ENCODE results near the gene SLC29A4.

The SLC29A4 gene

DNA sequence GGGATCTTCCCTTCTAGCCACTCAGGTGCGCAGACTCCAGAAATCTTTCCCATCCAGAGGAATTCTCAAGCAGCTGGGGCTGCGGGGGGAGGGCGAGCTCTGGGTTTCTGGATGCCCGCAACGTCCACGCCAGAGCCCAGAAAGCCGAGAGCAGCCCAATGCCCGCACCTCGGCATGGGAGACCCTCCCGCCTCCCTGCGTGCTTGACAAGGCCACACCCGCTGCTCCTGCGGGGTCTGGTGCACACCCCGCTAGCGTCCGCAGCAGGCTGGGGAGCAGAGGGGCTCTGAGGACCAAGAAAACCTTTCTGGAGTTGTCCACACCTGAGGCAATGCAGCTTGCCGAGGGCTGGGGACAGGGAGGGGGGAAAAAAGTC is 66.2 kb downstream of the SLC29A4 start:
- peaks cover 24 to 40% of the 10 kb centered on the region in 2 donors for H3K36me3 ChIP-seq (ENCODE audit: control insufficient read depth in 2 of 2, insufficient read depth in 2 of 2, low read length in 2 of 2)
- H3K27ac ChIP-seq (ENCODE audit: low read length), result no peak overlapping the region
- peaks cover 42% of the 10 kb centered on the region for H3K4me1 ChIP-seq (ENCODE audit: control insufficient read depth, insufficient read depth, low read length)

DNA sequence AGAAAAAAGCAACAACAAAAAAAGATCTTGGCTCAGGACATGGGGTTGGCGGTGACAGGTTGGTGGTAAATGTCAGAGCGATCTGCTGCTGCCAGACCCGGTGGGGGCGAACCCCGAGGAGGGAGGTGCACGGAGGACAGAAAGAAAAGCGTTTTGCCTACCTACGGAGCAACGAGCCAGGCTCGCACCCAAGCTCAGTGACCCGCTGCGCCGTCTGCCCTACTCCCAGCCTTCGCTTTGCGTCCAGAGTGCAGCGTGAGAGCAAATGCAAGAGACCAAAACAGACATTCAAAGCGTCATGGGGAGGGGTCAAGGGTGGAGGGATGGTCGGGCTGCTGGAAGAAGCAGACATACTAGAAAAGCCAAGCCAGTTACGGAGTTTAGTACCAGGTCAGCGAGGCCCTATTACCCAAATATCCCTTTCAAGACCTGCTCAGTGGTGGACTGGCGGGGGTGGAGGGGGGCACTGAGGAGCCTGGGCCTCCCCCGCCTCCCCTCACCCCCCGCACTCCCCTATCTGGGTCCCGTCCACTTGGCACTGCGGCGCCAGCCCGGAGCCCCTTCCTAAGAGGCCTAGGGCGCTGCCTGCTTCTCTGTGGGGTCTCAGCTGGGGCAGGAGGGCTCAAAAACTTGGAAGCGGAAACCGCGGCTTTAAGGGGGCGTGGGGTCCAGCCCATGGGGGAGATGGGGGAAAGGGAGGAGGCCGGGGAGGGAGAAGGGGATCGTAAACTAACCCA is 66.9 kb downstream of the SLC29A4 start:
- H3K36me3 ChIP-seq (ENCODE audit: control insufficient read depth in 2 of 2, insufficient read depth in 2 of 2, low read length in 2 of 2), result peaks cover 18 to 34% of the 10 kb centered on the region in 2 donors

More for the DNA sequence above, 66.2 kb downstream of the SLC29A4 start:
- peaks cover under 1 to 7% of the 10 kb centered on the region in 2 donors for H3K9me3 ChIP-seq (ENCODE audit: control insufficient read depth in 2 of 2, low read length in 2 of 2)
- H3K27me3 ChIP-seq (ENCODE audit: control insufficient read depth in 1 of 2, insufficient read depth in 2 of 2, low read length in 2 of 2), result no peaks in the 10 kb centered on the region
- H3K9ac ChIP-seq (ENCODE audit: low read length in 2 of 2), result no peak overlapping the region
- H3K4me3 ChIP-seq (ENCODE audit: low read length in 2 of 2), result peak overlapping the region in 1 of 2 donors; percentile 8

DNA sequence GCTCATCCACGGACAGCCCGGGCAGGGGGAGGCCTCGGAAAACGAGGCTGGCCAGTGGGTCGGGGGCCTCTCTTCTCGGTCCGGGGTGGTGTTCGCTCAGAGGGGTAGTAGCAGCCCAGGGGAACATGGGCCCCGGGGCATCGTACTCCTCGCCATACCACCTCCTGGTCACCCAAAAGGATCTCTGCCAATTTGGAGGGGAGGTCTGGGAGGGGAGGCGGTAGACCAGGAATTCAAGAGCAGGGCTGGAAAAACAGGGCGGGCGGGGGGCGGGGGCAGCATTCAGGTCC is 67.4 kb downstream of the SLC29A4 start:
- no peaks in the 10 kb centered on the region for H3K9me3 ChIP-seq (ENCODE audit: control insufficient read depth in 2 of 2, low read length in 2 of 2)
- H3K36me3 ChIP-seq (ENCODE audit: control insufficient read depth in 2 of 2, insufficient read depth in 2 of 2, low read length in 2 of 2), result peaks cover 13 to 31% of the 10 kb centered on the region in 2 donors
- no peak overlapping the region for H3K9ac ChIP-seq (ENCODE audit: low read length in 2 of 2)
- H3K4me1 ChIP-seq (ENCODE audit: control insufficient read depth, insufficient read depth, low read length), result peaks cover 52% of the 10 kb centered on the region
- peak overlapping the region; percentile 49 for H3K27ac ChIP-seq (ENCODE audit: low read length)
- H3K4me3 ChIP-seq (ENCODE audit: low read length in 2 of 2), result no peak overlapping the region
- no peaks in the 10 kb centered on the region for H3K27me3 ChIP-seq (ENCODE audit: control insufficient read depth in 1 of 2, insufficient read depth in 2 of 2, low read length in 2 of 2)

More for the DNA sequence above, 66.9 kb downstream of the SLC29A4 start:
- Histone ChIP-seq H3K9me3 (ENCODE audit: control insufficient read depth in 2 of 2, low read length in 2 of 2) (peaks cover 0 to 1% of the 10 kb centered on the region in 2 donors), H3K4me3 (ENCODE audit: low read length in 2 of 2) (peak overlapping the region; percentile 22 to 43), H3K4me1 (ENCODE audit: control insufficient read depth, insufficient read depth, low read length) (peaks cover 47% of the 10 kb centered on the region), H3K9ac (ENCODE audit: low read length in 2 of 2) (no peak overlapping the region), H3K27ac (ENCODE audit: low read length) (peak overlapping the region; percentile 49), H3K27me3 (ENCODE audit: control insufficient read depth in 1 of 2, insufficient read depth in 2 of 2, low read length in 2 of 2) (no peaks in the 10 kb centered on the region)

DNA sequence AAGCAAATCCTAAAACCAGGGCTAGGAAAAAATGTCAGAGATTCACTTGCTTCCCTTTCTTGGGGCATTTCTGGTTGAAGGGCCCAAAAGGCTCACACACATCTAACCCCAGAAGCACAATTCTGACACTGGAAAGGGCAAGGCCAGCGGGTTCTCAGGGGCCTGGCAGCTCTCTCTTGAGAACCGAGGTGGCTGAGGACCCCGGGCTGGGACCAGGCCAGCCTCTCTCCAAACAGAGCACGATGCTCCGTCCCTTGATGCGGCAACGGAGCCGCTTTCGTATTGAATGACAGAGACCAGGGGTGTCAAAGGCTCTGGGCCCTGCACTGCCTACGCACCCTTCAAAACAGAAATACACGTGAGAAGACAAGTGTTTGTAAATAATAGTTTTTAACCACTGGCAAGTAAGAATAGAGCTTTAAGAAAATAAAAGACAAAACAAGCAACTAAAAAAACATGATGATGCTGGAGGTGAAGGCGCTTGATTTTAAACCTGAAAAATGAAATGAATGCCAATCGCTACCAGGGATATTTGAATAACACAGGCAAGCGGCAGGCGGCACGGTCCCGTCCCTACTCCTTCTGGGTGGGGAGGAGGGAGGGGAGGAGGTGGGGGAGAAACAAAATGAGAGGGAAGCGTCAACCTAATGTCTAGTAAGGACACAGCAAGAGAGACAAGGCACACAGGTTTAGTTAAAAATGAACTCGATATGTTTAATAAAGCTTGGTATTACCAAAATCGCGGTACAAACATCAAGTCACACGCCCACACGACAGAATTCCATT is 68.0 kb downstream of the SLC29A4 start:
- peaks cover 59% of the 10 kb centered on the region for H3K4me1 ChIP-seq (ENCODE audit: control insufficient read depth, insufficient read depth, low read length)
- H3K9ac ChIP-seq (ENCODE audit: low read length in 2 of 2), result no peak overlapping the region
- H3K36me3 ChIP-seq (ENCODE audit: control insufficient read depth in 2 of 2, insufficient read depth in 2 of 2, low read length in 2 of 2), result peaks cover 9 to 30% of the 10 kb centered on the region in 2 donors
- H3K27ac ChIP-seq (ENCODE audit: low read length), result peak overlapping the region; percentile 49
- H3K9me3 ChIP-seq (ENCODE audit: control insufficient read depth in 2 of 2, low read length in 2 of 2), result no peaks in the 10 kb centered on the region
- H3K27me3 ChIP-seq (ENCODE audit: control insufficient read depth in 1 of 2, insufficient read depth in 2 of 2, low read length in 2 of 2), result no peaks in the 10 kb centered on the region
- no peak overlapping the region for H3K4me3 ChIP-seq (ENCODE audit: low read length in 2 of 2)

DNA sequence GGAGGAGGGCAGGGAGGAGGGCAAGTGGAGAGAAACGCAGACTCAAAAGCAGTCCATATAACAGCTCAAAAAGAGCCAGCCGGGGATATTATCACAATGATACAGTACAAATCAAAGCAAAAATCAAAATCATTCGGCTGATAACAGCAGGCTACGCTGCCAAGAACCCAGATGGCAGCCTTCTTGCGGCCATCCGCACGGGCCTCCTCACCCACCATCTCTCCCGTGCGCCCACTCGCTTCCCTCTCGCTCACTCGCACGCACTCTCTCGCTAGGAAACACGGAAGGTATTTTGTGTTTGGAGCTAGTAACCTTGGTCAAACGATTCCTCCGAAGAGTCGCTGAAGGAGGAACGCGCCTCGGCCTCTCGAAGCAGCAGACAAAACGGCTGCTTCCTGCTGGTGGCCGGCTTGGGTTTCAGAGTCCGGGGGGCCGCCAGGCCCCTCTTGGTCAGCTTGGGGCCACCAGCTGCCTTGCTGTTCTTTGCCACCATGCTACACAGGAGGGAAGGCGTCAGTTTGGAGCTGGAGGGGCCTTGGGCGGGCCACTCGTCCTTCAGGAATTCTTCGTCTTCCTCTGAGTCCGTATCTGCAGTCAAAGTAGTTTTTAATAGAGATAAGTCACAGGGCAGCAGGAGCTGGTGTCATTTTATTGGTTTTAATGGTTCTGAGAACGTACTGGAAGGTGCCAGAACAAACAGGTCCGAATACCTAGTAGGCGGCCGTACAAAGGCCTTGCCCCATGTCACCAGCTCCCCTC is 68.9 kb downstream of the SLC29A4 start:
- Histone ChIP-seq H3K27me3 (ENCODE audit: control insufficient read depth in 1 of 2, insufficient read depth in 2 of 2, low read length in 2 of 2) (no peaks in the 10 kb centered on the region), H3K4me1 (ENCODE audit: control insufficient read depth, insufficient read depth, low read length) (peaks cover 59% of the 10 kb centered on the region), H3K9ac (ENCODE audit: low read length in 2 of 2) (no peak overlapping the region), H3K9me3 (ENCODE audit: control insufficient read depth in 2 of 2, low read length in 2 of 2) (no peaks in the 10 kb centered on the region), H3K27ac (ENCODE audit: low read length) (no peak overlapping the region), H3K36me3 (ENCODE audit: control insufficient read depth in 2 of 2, insufficient read depth in 2 of 2, low read length in 2 of 2) (peaks cover 10 to 32% of the 10 kb centered on the region in 2 donors), H3K4me3 (ENCODE audit: low read length in 2 of 2) (no peak overlapping the region)

DNA sequence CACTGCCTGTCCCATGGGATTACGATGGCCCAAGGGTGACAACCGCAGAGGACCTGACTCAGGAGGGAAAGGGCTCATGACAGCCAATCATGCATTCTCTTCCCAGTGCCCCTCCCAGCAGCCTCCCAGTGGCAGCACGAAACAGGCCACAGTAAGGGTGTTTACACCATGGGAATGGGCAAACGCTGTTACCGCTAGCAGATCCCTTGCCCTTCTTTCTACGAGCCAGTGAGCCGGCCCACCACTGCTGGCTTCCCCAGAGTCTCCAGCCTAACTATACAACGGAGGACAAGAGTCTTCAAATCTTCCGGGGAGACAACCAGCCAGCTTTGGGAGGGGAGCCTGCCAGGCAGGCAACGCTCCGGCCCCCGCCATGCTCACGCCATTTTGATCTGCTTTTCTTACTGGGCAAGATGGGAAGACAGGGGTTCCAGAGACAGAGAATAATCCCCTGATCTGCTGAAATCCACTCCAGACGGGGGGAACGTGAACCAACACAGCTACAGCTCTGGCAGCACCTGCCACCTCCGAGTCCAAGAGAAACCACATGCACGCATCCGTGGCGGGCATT is 69.8 kb downstream of the SLC29A4 start:
- Histone ChIP-seq H3K27me3 (ENCODE audit: control insufficient read depth in 1 of 2, insufficient read depth in 2 of 2, low read length in 2 of 2) (no peaks in the 10 kb centered on the region), H3K9ac (ENCODE audit: low read length in 2 of 2) (no peak overlapping the region), H3K4me1 (ENCODE audit: control insufficient read depth, insufficient read depth, low read length) (peaks cover 64% of the 10 kb centered on the region), H3K4me3 (ENCODE audit: low read length in 2 of 2) (no peak overlapping the region), H3K36me3 (ENCODE audit: control insufficient read depth in 2 of 2, insufficient read depth in 2 of 2, low read length in 2 of 2) (peaks cover 10 to 34% of the 10 kb centered on the region in 2 donors), H3K9me3 (ENCODE audit: control insufficient read depth in 2 of 2, low read length in 2 of 2) (no peaks in the 10 kb centered on the region), H3K27ac (ENCODE audit: low read length) (peak overlapping the region; percentile 37)

DNA sequence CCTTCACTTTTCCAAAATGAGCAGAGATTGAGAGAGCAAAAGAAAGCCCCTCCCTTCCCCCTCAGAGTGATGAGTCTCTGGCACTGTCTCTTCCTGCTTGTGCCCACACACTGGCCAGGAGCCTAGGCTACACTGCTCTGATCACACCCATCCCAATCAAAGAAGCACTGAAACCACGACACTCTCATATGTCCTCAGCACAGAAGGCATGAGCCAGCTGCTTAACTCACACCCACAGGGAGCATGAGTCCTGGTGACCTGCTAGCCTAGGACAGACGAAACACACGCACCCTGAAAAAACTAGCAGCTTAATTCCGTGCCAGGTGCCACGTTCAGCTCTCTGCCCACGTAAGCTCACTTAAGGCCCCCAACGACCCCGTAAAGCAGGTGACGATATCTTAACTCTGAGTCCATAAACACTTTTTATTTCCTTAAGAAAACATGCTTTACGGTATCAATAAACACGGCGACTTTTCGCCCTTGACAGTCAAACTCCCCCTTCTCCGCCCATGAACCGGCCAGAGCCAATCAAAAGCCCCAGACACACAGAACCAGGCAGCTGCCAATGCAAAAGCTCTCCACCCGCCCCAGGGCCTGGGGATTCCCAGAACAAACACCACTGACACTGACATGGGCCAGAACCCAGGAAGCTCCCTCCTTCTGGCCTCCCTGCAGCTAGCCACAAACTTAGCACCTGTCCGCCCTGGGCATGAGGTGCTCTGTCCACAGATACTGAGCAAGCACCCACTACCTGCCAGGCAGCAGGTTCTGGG is 71.9 kb downstream of the SLC29A4 start:
- H3K36me3 ChIP-seq (ENCODE audit: control insufficient read depth in 2 of 2, insufficient read depth in 2 of 2, low read length in 2 of 2), result peaks cover 22 to 46% of the 10 kb centered on the region in 2 donors
- H3K27me3 ChIP-seq (ENCODE audit: control insufficient read depth in 1 of 2, insufficient read depth in 2 of 2, low read length in 2 of 2), result no peaks in the 10 kb centered on the region
- H3K4me3 ChIP-seq (ENCODE audit: low read length in 2 of 2), result peak overlapping the region; percentile 63 to 72
- peak overlapping the region; percentile 66 for H3K27ac ChIP-seq (ENCODE audit: low read length)
- peak overlapping the region; percentile 47 to 64 for H3K9ac ChIP-seq (ENCODE audit: low read length in 2 of 2)
- H3K9me3 ChIP-seq (ENCODE audit: control insufficient read depth in 2 of 2, low read length in 2 of 2), result no peaks in the 10 kb centered on the region
- H3K4me1 ChIP-seq (ENCODE audit: control insufficient read depth, insufficient read depth, low read length), result peaks cover 69% of the 10 kb centered on the region

Measured in stomach smooth muscle (tissue), 2 donors.